Measurements from ENCODE around the gene CDKN2B-AS1.

The CDKN2B-AS1 gene

DNA sequence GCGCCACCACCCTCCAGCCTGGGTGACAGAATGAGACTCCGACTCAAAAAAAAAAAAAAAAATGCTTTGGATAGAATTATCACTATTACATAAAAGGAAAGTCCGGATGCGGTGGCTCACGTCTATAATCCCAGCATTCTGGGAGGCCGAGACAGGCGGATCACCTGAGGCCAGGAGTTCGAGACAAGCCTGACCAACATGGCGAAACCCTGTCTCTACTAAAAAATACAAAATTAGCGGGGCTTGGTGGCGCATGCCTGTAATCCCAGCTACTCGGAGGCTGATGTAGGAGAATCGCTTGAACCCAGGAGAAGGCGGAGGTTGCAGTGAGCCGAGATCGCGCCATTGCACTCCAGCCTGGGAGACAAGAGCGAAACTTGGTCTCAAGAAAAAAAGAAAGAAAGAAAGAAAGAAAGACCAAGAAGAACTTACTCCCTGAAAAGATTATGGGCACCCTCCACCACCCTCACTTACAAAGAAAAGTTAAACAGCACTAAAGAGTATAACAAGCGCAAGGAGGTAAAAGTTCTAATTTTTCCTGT, 18.2 kb upstream of the CDKN2B-AS1 start:
- in situ Hi-C loops (cut with MboI; ENCODE audit: low sequenced_read_pairs): loop anchor here (25.0 kb wide), 1 partner anchor 236 kb away; no protein-coding TSS in a partner anchor

- in situ Hi-C loops (cut with MboI; ENCODE audit: low sequenced_read_pairs): loop anchor here (25.0 kb wide), 1 partner anchor 230 kb away; no protein-coding TSS in a partner anchor
Measured at GRCh38 chr9:21982391-21982790, 12.2 kb upstream of the CDKN2B-AS1 start.

DNA sequence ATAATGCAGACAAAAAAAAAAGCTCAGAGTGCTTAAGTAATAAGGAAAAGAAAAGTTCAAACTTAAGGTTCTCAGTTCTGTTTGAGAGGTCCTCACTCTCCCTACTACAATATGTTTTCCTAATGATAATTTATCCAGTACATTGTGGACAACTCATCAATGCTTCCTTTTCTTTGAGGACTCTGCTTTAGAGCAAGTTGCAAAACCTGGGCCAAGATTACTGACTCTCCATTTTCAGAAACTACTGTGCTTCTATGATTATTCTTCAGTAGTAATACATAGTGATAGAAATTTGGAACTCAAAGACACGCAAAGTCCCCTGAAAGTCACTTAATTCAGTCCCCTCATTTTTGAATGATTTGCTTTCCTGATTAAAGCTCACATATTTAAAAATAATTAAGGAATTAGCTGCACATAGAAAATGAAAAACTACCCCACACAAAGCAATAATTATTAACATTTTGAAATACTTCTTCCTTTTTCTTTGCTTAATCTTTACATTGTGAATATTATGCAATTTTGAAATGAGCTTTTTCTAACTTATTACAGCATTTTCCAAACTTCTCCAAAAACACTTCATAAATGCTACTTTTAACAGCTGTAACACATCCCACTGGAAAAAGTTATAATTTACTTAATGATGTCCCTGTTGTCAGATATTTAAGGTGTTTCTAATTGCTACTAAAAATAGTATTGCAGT, 11.6 kb upstream of the CDKN2B-AS1 start:
- in situ Hi-C loops (cut with MboI; ENCODE audit: low sequenced_read_pairs): loop anchor here (25.0 kb wide), 1 partner anchor 229 kb away; no protein-coding TSS in a partner anchor

DNA sequence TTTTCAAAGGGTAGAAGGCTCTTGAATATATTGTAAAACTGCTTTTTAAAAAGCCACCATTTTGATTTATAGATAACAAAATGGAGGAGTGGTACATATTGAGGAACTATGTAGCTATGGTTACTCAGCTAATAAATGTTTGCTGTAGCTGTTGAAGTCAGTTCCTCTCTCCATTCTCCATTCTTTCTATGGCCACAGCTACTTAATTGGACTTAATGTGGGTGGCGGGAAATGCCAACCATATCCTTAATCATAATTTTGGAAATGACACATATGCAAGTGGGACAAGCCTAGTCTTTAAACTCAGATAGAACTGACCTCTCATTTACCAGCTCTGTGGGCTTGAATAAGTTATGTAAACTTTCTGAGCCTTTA, 11.0 kb upstream of the CDKN2B-AS1 start:
- in situ Hi-C loops (cut with MboI; ENCODE audit: low sequenced_read_pairs): loop anchor here (25.0 kb wide), 1 partner anchor 229 kb away; no protein-coding TSS in a partner anchor

GRCh38 chr9:21984101-21984500, 10.5 kb upstream of the CDKN2B-AS1 start:
- in situ Hi-C loops (cut with MboI; ENCODE audit: low sequenced_read_pairs): loop anchor here (25.0 kb wide), 1 partner anchor 228 kb away; no protein-coding TSS in a partner anchor

GRCh38 chr9:21985964-21986667, 8.5 kb upstream of the CDKN2B-AS1 start:
- in situ Hi-C loops (cut with MboI; ENCODE audit: low sequenced_read_pairs): loop anchor here (25.0 kb wide), 1 partner anchor 226 kb away; no protein-coding TSS in a partner anchor

GRCh38 chr9:21988056-21988990, 6.3 kb upstream of the CDKN2B-AS1 start:
- in situ Hi-C loops (cut with MboI; ENCODE audit: low sequenced_read_pairs): loop anchor here (25.0 kb wide), 1 partner anchor 224 kb away; no protein-coding TSS in a partner anchor

DNA sequence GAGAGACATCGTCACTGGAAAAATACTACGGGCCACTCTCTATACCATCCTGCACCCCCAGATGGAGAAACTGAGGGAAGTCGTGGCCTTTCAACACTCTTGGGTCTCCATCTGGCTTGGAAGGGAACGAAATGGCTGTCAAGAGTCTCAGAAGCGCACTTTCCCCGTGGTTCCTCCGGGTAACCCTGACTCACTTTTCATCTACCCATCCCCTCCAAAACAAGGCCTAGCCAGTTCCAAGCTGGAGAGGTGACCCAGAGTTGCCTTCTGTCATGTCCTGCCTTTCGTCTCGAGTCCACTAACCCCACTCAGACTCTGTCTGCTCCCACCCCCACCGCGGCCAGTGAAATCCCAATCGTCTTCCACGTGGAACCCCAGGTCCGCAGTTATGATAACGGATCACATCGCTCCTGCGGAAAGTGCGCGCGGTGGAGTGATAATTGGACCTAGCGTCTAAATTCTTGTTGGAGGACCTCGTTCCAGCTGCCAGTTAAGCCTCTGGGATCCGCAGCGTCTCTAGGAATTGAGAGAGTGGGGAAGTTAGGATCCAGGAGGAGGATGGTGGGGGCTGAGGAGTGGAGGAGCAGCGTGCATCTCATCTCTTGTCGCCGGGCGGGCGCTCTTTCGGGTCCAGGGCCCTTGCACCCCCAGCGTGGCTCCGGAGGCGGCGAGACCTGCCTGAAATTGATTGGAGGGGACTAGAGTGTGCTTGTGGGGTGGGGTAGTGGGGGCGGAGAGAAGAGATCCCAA, 5.0 kb upstream of the CDKN2B-AS1 start:
- in situ Hi-C loops (cut with MboI; ENCODE audit: low sequenced_read_pairs): loop anchor here (25.0 kb wide), 1 partner anchor 223 kb away; no protein-coding TSS in a partner anchor

- in situ Hi-C loops (cut with MboI; ENCODE audit: low sequenced_read_pairs): loop anchor here (25.0 kb wide), 1 partner anchor 221 kb away; no protein-coding TSS in a partner anchor
Measured at GRCh38 chr9:21991072-21991959, 3.3 kb upstream of the CDKN2B-AS1 start.

DNA sequence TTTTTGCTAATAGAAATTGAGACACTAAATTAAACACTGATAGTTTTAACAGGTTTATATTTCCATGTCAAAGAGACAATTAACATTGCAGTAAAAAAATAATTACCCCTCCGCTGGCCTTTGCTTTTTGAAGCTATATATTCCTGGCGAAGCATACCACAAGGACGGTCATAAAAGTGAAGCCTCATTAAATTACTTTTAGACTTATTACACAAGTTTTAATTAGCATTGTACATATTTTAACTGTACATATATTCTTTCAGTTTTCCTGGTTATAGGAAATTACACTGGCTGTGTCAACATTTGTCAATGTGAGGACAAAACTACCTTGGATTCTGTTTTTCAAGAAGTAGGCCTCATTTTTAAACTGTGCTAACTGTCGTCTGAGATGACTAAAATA, 1.6 kb upstream of the CDKN2B-AS1 start:
- in situ Hi-C loops (cut with MboI; ENCODE audit: low sequenced_read_pairs): loop anchor here (25.0 kb wide), 1 partner anchor 219 kb away; no protein-coding TSS in a partner anchor

DNA sequence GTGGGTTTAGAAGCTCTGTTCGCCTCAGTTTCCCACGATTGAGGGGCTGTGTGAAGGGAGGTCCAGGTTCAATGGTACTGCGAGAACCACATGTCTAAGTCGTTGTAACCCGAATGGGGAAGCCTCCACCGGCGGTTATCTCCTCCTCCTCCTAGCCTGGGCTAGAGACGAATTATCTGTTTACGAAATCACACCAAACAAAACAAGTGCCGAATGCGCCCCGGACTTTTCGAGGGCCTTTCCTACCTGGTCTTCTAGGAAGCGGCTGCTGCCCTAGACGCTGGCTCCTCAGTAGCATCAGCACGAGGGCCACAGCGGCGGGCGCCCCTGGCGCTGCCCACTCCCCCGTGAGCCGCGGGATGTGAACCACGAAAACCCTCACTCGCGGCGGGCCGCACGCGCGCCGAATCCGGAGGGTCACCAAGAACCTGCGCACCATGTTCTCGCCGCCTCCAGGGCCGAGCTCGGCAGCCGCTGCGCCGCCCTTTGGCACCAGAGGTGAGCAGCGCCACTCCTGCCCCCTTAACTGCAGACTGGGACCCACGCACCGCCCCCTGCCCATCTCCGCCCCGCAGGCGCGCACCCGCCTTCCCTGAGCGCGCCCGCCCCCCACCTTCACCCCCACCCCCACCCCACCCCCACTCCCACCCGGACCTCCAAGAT, 567 bp upstream of the CDKN2B-AS1 start, which contains the start of gene CDKN2A:
Gene CDKN2A (minus strand): TSS at position 500 of the 663 bp plus-strand sequence.
- in situ Hi-C loops (cut with MboI; ENCODE audit: low sequenced_read_pairs): loop anchor here (25.0 kb wide), 1 partner anchor 218 kb away; no protein-coding TSS in a partner anchor

DNA sequence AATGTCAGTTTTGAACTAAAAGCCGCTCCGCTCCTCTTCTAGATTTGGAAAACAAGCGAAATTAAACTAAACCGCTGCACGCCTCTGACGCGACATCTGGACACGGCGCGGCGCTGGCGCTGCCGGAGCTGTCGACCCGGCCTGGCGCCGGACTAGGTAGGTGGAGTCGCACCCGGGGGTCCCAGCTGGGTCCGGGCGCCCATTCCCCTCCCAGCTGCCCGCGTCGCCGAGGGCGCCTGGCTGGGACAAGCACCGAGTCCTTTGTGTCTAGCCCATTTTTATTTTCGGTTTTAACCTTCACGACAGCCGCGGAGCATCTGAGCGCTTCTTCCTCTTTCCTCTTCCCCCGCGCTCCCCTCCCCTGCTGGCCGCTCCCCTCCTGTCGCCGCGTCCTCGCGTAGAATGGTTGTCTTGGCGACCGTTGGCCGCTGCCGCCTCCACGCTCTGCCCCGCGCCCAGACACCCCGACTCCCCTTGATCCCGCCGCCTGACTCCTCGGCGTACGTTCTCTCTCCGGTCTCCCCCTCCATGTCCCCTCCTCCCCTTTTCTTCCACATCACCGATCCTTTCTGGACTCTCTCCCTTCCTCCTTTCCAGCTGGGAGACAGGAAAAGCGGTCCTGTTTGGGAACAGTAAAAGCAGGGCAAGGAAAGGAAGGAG, 545 bp downstream of the CDKN2B-AS1 start:
- in situ Hi-C loops (cut with MboI; ENCODE audit: low sequenced_read_pairs): loop anchor here (25.0 kb wide), 1 partner anchor 217 kb away; no protein-coding TSS in a partner anchor

DNA sequence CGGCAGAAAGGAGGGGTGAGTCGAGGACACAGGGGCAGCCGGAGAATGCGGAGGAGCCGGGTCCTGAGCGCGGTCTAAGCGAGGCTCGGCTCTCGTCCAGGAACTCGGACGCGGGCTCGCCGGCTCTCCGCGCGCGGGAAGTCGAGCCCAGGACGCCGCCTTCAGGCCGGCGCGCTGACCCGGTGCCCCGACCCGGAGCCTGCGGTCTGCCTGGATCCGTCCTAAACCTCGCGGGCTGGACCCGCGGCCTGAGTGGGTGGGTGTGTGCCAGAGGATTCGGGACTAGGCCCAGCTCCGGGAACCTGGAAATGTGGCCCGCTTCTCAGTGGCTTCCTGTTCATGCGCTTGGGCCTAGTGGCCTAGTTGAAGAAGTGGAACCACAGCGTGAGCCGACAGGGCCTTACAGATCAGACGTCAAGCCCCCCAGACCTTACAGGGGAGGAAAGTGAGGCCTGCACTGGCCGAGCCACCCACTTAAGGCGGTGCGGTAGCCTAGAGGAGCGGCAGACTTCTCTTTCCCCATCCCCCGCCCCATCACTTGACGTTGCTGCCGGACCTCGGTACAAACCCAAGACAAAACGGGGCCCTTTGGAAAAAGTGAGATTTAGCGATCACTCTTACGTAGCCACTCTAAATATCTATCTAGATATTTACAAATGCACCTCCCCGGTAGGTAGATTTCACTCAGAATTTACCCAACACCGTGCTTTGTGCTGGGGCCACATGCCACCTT, 1.2 kb downstream of the CDKN2B-AS1 start:
- in situ Hi-C loops (cut with MboI; ENCODE audit: low sequenced_read_pairs): loop anchor here (25.0 kb wide), 1 partner anchor 216 kb away; no protein-coding TSS in a partner anchor

GRCh38 chr9:21996438-21996837, 1.8 kb downstream of the CDKN2B-AS1 start:
- in situ Hi-C loops (cut with MboI; ENCODE audit: low sequenced_read_pairs): loop anchor here (25.0 kb wide), 1 partner anchor 216 kb away; no protein-coding TSS in a partner anchor

DNA sequence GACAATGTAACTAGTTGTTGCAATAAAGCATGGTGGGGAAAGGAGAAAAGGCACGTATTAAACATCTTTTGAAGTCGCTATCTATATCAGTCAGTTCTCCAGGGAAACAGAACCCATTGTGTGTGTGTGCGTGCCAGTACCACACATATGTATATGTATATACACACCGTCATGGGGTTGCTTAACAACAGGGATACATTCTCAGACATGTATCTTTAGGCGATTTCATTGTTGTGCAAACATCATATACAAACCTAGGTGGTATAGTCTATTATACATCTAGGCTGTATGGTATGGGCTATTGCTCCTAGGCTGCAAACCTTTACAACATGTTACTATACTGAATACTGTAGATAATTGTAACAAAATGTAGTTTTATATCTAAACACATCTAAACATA, 2.3 kb downstream of the CDKN2B-AS1 start:
- in situ Hi-C loops (cut with MboI; ENCODE audit: low sequenced_read_pairs): loop anchor here (25.0 kb wide), 1 partner anchor 215 kb away; no protein-coding TSS in a partner anchor

- in situ Hi-C loops (cut with MboI; ENCODE audit: low sequenced_read_pairs): loop anchor here (25.0 kb wide), 1 partner anchor 215 kb away; no protein-coding TSS in a partner anchor
Measured at GRCh38 chr9:21997480-21997879, 2.9 kb downstream of the CDKN2B-AS1 start.
